HG03045 (cell line): Measurements from ENCODE around the gene SH3RF3.

Source experiments
- ATAC-seq: cut with Tn5 transposase; IDR thresholded peaks from one replicate; pipeline ENCODE4 v1.9.1; 2021; ENCODE audit warnings: mild to moderate bottlenecking, moderate library complexity; ENCODE audit not compliant: unreplicated experiment

SH3RF3 gene

GRCh38 chr2:109460553-109461324, 331.7 kb downstream of the SH3RF3 start:
- no peak for ATAC-seq

- no peak for ATAC-seq
These were observed 334.2 kb downstream of the SH3RF3 start for GRCh38 chr2:109463236-109463635.

- no peak for ATAC-seq
These were observed 334.9 kb downstream of the SH3RF3 start for GRCh38 chr2:109463891-109464290.

- ATAC-seq: no peak
These were observed 337.9 kb downstream of the SH3RF3 start for GRCh38 chr2:109466674-109467575.

GRCh38 chr2:109467701-109468100, 338.7 kb downstream of the SH3RF3 start:
- ATAC-seq: no peak

GRCh38 chr2:109468893-109469292, 339.9 kb downstream of the SH3RF3 start:
- ATAC-seq: no peak

GRCh38 chr2:109471658-109472057, 342.7 kb downstream of the SH3RF3 start:
- ATAC-seq: no peak

GRCh38 chr2:109472331-109472959, 343.4 kb downstream of the SH3RF3 start:
- ATAC-seq: no peak

- ATAC-seq: no peak
These were observed 344.0 kb downstream of the SH3RF3 start for GRCh38 chr2:109472974-109473373.

GRCh38 chr2:109473616-109474318, 344.8 kb downstream of the SH3RF3 start:
- ATAC-seq: no peak

GRCh38 chr2:109474319-109474825, 345.4 kb downstream of the SH3RF3 start:
- ATAC-seq: no peak

- no peak for ATAC-seq
These were observed 346.7 kb downstream of the SH3RF3 start for GRCh38 chr2:109475531-109476210.

GRCh38 chr2:109476641-109477441, 347.8 kb downstream of the SH3RF3 start:
- ATAC-seq: no peak

- no peak for ATAC-seq
These were observed 350.0 kb downstream of the SH3RF3 start for GRCh38 chr2:109478906-109479493.

GRCh38 chr2:109479804-109480203, 350.8 kb downstream of the SH3RF3 start:
- ATAC-seq: no peak

- no peak for ATAC-seq
These were observed 351.6 kb downstream of the SH3RF3 start for GRCh38 chr2:109480486-109481195.

- no peak for ATAC-seq
These were observed 352.2 kb downstream of the SH3RF3 start for GRCh38 chr2:109481196-109481555.

GRCh38 chr2:109481599-109481998, 352.6 kb downstream of the SH3RF3 start:
- ATAC-seq: no peak
